Fibroblast of skin of right biceps (primary cell): ENCODE measurements around the gene TIMM10B.

ENCODE experiments used
- DNase-seq: peaks from one replicate; pipeline ENCODE4 v3.0.0-alpha.2; 2013

TIMM10B gene

GRCh38 chr11:6481012-6481923 is at the start of gene TIMM10B, which contains the start of gene ARFIP2:
TIMM10B (plus strand) TSS chr11:6481501; CDS start chr11:6481517, 16 bp downstream.
ARFIP2 (minus strand) TSS chr11:6481331; CDS start chr11:6480421, 910 bp downstream.
- peak; percentile 98 for DNase-seq

- peak; percentile 79 for DNase-seq
Measured at GRCh38 chr11:6431861-6432260, 49.4 kb upstream of the TIMM10B start.

GRCh38 chr11:6433998-6434660 is 47.2 kb upstream of the TIMM10B start:
- no peak for DNase-seq

- DNase-seq = no peak
Measured at GRCh38 chr11:6437423-6437822, 43.9 kb upstream of the TIMM10B start.

- DNase-seq = no peak
Measured at GRCh38 chr11:6437993-6438392, 43.3 kb upstream of the TIMM10B start.

GRCh38 chr11:6438979-6439571 is 42.2 kb upstream of the TIMM10B start:
- peak; percentile 46 for DNase-seq

GRCh38 chr11:6440906-6441358 is 40.4 kb upstream of the TIMM10B start, which contains the start of gene HPX:
HPX (minus strand) TSS chr11:6440987; CDS start chr11:6440963, 24 bp downstream.
- no peak for DNase-seq

GRCh38 chr11:6442441-6442840 is 38.9 kb upstream of the TIMM10B start:
- DNase-seq = no peak

- peak; percentile 37 for DNase-seq
Measured at GRCh38 chr11:6443269-6444003, 37.9 kb upstream of the TIMM10B start.

GRCh38 chr11:6448574-6448973 is 32.7 kb upstream of the TIMM10B start:
- DNase-seq = no peak

GRCh38 chr11:6452219-6452618 is 29.1 kb upstream of the TIMM10B start:
- peak; percentile 28 for DNase-seq

GRCh38 chr11:6453152-6453551 is 28.1 kb upstream of the TIMM10B start:
- no peak for DNase-seq

GRCh38 chr11:6455070-6455469 is 26.2 kb upstream of the TIMM10B start:
- DNase-seq = no peak

- no peak for DNase-seq
Measured at GRCh38 chr11:6456361-6457073, 24.8 kb upstream of the TIMM10B start.

GRCh38 chr11:6457581-6458320 is 23.6 kb upstream of the TIMM10B start:
- no peak for DNase-seq

GRCh38 chr11:6458352-6459098 is 22.8 kb upstream of the TIMM10B start:
- no peak for DNase-seq

- DNase-seq = no peak
Measured at GRCh38 chr11:6459099-6459450, 22.2 kb upstream of the TIMM10B start.

- DNase-seq = peak; percentile 84
Measured at GRCh38 chr11:6468712-6469495, 12.4 kb upstream of the TIMM10B start.

GRCh38 chr11:6469599-6469998 is 11.7 kb upstream of the TIMM10B start:
- DNase-seq = no peak

- no peak for DNase-seq
Measured at GRCh38 chr11:6472934-6473333, 8.4 kb upstream of the TIMM10B start.
